Measurements from ENCODE around the gene CDC42BPA.

DNA sequence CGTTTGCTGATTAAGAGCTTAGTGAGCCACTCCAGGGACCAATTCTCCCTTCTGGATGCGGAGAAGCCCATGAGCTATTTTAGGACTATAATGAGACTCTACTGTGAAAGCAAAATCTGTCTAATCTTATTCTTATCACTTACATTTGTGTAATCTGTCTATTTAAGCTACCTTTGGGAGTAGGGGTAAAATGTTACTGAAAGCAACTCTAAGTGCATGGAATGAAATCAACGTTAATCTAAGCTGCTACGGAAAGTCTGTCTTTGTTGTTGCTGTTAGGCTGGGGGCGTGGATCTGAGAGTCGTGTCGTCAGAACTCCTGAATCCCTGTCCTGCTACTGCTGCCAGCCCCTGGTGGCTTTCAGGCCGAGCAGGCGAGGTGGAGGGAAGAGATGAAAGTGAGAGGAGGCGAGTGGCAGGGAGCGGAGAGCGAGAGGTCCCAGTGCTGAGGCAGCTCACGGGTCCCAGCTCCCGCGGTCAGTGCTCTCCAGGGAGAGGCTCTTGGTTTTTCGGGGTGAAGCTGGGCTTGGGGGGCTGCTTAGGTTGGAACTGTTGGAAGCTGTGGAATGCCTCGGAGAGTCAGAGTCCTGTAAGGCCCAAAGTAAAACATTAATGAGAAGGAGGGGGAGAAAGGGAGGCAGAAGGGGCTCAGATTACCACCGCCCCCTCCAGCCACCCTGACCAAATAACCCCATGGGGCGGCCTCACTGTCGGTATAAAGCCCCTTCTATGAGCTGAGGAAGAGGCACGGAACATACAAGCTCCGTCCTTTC, 324.3 kb downstream of the CDC42BPA start:
- TF ChIP-seq POLR2AphosphoS5 (IDR thresholded peaks at IDR 0.05; ENCODE audit: insufficient read depth, low read depth, low read length), result no peak
- TF ChIP-seq CTCF (IDR thresholded peaks at IDR 0.05; ENCODE audit: extremely low read depth in 1 of 2, insufficient read depth in 1 of 2, low read depth in 1 of 2, low read length in 2 of 2), result no peak
- no peak for TF ChIP-seq FOS (IDR thresholded peaks at IDR 0.05; ENCODE audit: borderline replicate concordance, insufficient read depth, low read length)
- no peak for TF ChIP-seq EZH2 (IDR thresholded peaks at IDR 0.05; ENCODE audit: borderline replicate concordance, low read depth, low read length, severe bottlenecking)
- TF ChIP-seq POLR2A (IDR thresholded peaks at IDR 0.05; ENCODE audit: low read depth, low read length), result no peak

All from endothelial cell of umbilical vein (primary cell).